GM19463 (cell line): ENCODE measurements around the gene C2CD2.
"Not testable (repeated sequence)": the region's sequence is repeated elsewhere in the genome, so short reads cannot be mapped to it uniquely, and the experiment has no call there.

Experiments used
- ATAC-seq: cut with Tn5 transposase; IDR thresholded peaks from one replicate; pipeline ENCODE4 v1.9.1; 2021; ENCODE audit warnings: mild to moderate bottlenecking, moderate library complexity; ENCODE audit not compliant: unreplicated experiment

The C2CD2 gene

DNA sequence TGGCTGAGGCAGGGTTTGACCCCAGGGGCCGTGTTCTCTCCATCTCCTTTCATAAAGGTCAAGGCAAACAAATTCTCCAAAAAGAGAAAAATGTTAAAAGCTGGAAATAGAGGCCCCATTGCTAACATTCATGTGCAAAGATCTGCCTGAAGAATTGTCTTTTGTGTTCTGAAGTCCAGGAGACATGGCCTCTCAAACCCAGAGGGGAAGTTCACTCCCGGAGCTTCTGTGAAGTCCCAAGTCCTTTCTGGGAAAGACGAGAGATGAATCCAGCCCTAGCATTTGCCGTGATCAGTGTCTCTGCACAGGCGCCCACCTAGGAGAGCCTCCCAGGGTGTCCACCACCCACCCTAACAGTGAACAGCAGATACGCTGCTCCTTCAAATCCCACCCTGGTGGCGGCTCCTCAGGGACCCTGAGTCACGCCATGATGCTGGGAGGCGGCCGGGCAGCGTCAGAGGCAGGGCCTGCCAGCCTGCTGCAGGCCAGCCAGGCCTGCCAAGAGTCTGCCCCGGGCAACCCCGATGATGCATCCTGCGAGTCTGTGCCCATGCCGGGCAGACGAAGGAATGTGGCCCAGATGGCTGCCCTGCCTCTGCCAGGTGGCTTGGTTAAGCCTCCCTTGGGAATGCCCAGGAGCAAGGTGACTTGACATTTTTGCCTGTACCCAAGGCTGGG, 5.2 kb upstream of the C2CD2 start:
- ATAC-seq, result no peak

DNA sequence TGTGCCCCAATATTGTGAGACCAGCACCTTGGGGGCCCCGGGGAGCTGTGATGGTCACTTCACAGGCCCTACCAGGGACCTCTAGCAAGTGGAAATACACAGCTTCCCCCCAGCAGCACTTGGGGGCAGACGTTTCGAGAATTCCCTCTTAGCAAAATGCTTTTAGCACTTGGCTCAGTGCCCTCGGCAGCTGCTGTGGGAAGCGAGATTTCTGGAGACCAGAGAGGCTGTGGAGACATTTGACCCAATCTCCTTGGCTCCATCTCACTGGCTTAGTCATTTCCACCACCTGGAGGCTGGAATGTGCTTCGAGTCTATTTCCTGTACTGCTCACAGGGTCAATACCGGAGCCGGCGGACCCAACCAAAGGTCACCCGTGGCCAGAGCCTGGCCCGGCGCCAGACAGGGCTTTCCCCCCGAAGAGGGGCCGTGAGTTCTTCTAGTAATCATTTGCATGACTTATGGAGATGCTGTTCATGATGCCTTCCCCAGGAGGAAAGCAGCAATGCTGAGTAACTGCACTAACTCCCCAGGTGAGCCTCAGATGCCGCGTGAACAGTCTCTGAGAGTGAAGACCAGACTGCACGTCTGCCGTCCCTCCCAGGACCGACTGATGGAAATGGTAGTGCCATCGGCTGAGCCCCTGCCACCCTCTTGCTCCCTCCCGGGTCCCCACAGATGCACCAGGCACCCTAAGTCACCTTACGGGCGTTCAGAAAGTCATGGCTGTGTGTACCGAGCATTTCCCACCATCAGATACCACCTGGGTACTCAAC, 4.4 kb upstream of the C2CD2 start:
- no peak for ATAC-seq

DNA sequence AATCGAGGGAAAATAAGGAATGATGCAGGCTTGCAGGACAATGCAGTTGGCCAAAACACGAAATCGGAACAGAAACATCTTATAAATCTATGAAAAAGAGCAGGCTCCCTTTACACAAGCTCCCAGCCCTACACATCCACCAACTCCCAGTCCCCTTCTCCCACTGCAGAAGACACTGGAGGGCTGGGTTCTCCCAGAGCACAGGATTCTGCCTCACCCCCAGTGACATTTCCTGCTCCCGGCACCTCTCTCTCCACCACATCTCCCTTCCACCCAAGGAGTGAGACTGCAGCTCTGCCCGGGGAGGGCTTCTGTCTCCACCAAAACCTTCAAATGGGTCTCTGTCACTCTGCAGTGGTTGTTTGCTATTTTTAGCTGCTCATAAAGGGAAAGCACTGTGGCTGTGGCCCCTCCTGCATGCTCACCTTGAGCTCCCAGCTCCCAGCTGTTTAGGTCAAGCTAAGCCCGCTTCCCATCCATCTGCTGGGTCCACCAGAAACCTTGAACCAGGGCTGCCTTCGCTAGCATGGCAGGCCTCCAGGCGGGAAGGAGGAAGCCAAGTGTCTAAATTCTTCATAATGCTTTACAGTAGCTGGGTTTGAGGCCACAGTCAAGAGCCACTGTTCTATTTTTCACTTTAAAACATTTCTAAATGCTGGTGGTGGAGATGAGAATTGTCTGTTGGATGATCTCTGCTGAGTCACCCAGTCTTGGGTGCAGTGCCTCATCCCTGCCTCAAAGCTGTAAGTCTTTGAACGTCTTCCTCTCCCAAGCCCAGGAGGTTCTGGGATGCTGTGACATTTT, 3.3 kb upstream of the C2CD2 start:
- ATAC-seq, result no peak

GRCh38 chr21:41955516-41955915, 1.7 kb upstream of the C2CD2 start:
- ATAC-seq, result no peak

GRCh38 chr21:41954654-41955499, 1.1 kb upstream of the C2CD2 start:
- no peak for ATAC-seq

DNA sequence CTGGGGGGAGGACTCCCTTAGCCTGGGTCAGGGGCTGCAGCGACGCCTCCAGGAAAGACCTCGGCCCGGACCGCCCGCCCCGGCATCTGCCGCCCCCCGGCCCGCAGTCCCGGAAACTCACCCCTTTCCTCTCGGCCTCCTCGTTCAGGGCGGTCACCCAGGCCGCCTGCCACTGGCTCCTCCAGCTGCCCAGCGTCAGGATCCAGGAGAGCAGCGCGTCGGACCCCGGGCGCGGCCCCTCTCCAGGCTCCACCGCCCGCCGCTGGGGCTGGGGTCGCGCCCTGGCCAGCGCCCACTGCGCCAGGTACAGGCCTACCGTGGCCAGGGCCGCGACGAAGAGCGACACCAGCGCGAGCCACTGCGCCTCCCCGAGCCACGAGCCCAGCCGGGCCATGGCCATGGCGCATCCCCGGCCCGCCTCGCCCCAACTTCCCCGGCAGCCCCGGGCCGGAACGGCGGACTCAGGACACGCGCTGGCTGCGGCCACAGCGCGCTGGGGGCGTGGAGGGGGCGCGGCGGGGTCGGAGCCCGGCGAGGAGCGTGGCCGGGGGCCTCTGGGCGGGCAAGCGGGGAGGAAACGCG, 478 bp downstream of the C2CD2 start:
- peak; percentile 17 for ATAC-seq

GRCh38 chr21:41952568-41953248, 1.1 kb downstream of the C2CD2 start:
- ATAC-seq, result no peak

GRCh38 chr21:41951876-41952567, 1.8 kb downstream of the C2CD2 start:
- ATAC-seq, result no peak

DNA sequence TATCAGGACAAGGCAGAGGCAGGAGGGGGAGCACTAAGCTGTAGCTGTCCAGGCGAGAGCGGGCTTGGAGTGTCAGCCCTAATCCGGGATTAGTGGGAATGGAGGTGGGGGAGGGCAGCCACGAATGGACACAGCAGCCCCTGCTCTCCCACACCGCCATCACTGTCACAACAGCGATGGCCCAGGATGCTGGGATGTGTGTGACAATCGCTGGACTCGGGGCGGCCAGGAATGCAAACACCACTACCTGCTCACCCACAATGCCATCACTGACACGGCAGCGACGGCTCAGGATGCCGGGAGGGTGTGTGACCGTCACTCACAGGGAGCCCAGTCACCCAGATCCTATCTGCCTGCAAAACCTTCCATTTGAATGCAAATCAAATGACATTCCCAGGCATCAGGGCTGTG, 2.9 kb downstream of the C2CD2 start:
- no peak for ATAC-seq

DNA sequence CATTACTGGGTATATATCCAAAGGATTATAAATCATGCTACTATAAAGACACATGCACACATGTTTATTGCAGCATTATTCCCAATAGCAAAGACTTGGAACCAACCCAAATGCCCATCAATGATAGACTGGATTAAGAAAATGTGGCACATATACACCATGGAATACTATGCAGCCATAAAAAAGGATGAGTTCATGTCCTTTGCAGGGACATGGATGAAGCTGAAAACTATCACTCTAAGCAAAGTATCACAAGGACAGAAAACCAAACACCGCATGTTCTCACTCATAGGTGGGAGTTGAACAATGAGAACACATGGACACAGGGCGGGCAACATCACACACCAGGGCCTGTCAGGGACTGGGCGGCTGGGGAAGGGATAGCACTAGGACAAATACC, 4.2 kb downstream of the C2CD2 start:
- not testable (repeated sequence) for ATAC-seq

GRCh38 chr21:41948901-41949300, 4.9 kb downstream of the C2CD2 start:
- ATAC-seq, result no peak

DNA sequence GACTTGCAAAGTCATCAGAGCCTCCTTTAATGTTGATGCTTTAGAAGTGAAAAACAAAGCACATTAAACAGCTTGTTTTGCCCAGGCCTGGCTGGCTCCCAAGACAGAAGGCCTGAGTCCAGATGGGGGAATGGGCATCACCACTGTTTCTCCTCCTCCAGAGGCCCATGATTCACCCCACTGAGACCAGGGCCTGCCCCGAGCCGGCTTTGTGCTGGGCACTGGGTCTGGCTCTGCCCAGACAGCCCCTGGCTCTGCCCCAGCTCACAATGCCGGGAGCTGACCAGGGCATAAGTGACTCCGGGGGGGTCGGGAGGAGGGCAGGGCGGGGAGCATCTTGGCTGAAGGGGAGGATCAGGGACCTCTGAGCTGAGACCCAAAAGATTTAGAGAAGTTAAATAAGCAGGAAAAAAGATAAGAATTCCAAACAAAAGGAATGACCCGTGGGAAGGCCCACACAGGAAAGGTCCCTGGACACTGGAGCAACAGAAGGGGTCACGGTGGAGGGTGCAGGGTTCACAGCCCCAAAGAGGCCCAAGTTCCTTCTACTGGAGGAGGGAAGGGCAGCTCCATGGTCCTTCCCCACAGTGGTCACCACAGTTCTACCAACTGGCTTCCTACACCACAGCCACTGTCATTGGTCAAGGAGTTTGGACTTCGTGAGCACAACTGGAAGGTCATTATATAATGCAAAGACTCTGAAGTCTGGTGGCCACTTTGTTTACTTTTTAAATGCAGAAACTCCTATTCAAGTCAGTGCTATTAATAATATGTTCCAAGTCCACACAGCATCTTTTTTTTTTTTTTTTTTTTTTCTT, 5.5 kb downstream of the C2CD2 start:
- ATAC-seq, result no peak

DNA sequence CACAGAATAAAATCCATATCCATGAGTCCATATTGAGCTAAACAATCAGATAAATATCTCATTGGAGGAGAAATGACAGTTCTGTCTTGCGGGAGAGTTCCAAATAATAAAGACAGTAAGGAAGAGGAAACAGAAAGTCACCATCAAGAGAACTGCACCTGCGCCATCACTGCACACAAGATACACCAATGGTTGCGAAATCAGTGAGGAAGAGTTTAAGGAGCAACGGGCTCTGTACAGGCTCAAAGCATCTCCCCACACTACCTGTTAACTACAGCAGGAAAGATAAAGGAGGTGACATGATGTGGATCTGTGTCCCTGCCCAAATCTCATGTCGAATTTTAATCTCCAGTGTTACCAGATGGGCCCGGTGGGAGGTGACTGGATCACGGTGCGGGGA, 7.8 kb downstream of the C2CD2 start:
- ATAC-seq, result no peak

DNA sequence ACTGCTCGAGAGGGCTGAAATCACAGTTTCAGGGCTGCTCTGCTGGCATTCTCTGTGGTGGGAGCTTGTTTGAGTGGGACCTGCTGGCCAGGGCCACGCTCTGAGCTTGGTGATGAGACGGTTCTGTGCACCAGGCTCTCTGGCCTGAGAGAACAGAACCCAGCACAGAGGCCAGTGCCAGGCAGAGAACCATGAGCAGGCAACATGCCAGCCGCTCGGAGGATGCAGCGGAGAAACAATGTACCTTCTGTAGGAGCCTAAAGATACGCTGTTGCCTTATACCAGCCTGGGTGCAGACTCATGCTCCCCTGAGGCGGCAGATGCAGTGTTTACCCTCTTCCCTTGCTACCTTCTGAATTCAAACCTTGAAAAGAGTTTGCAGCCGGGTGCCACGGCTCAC, 10.0 kb downstream of the C2CD2 start:
- no peak for ATAC-seq

GRCh38 chr21:41942457-41942856, 11.4 kb downstream of the C2CD2 start:
- no peak for ATAC-seq

- no peak for ATAC-seq
These were observed 11.9 kb downstream of the C2CD2 start for GRCh38 chr21:41941941-41942340.

DNA sequence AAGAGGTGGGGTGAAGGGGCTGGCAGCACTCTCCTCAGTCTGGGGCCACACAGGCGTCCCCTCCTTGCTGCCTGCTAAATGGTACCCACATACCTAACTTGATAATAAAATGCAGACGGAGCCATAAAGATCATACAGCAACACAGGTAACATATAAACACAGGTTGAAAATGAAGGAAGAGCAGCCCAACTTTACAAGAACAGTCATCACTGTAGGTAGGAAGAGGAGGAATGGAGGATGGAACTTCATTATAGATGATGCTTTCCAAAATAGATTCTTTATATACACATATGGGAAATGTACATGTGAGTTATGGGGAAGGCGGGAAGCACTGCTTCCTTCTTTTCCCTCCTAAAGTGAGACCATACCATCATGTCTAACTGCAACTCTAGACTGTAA, 13.4 kb downstream of the C2CD2 start:
- ATAC-seq, result no peak

DNA sequence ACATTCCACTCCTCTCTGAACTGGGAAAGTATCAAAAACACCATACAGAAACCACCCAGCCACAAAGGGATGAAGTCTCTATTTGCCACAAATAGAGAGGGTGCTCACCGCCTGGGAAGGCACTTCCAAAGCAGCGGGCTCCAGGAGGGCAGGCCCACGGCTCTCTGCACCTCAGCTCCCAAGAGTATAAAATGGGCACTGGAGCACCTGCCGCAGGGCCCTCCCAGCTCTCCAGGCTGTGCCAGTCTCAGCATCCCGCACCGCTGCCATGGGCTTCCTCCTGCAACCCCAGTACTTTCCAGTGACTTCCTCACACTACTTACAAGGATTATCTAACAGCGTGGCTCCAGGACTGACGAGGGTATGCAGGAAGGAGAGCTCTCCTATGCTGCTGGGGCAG, 14.4 kb downstream of the C2CD2 start:
- no peak for ATAC-seq
